Neutrophil (primary cell): ENCODE results near the gene MYLIP.

Source experiments
- H3K27ac ChIP-seq: fragments of 200-600 bp; sonication (generic); 2 replicates; pipeline ENCODE4 v1.5.1; 2016; ENCODE audit warnings: mild to moderate bottlenecking, moderate library complexity
- H3K27me3 ChIP-seq: fragments of 200-600 bp; sonication (generic); 2 replicates; pipeline ENCODE4 v1.6.0; 2016; ENCODE audit warnings: mild to moderate bottlenecking
- H3K36me3 ChIP-seq: fragments of 200-600 bp; sonication (generic); 2 replicates; pipeline ENCODE4 v1.5.1; 2017
- H3K4me1 ChIP-seq, 2 experiments: fragments of 200-600 bp in 1 of 2; sonication (generic) in 1 of 2; 1 replicate in 1 of 2; 2 replicates in 1 of 2; pipeline versions ENCODE4 v1.5.1 to v1.6.1; 2013 to 2016; ENCODE audit warnings: low read depth in 1 of 2, low read length in 1 of 2, mild to moderate bottlenecking in 1 of 2, moderate library complexity in 1 of 2; ENCODE audit not compliant: control insufficient read depth in 1 of 2, insufficient read depth in 1 of 2
- H3K4me3 ChIP-seq, 2 experiments: fragments of 200-600 bp in 1 of 2; sonication (generic) in 1 of 2; 1 replicate in 1 of 2; 2 replicates in 1 of 2; pipeline ENCODE4 v1.5.1; 2013 to 2016; ENCODE audit warnings: low read depth in 1 of 2, low read length in 1 of 2, mild to moderate bottlenecking in 1 of 2, moderate library complexity in 1 of 2
- H3K9me3 ChIP-seq: fragments of 200-600 bp; sonication (generic); 2 replicates; pipeline ENCODE4 v1.5.1; 2016
- CTCF ChIP-seq: fragments of 200-600 bp; sonication (generic); IDR thresholded peaks from 2 replicates; pipeline ENCODE4 v1.5.1; 2016; ENCODE audit warnings: antibody characterized with exemption

MYLIP gene

DNA sequence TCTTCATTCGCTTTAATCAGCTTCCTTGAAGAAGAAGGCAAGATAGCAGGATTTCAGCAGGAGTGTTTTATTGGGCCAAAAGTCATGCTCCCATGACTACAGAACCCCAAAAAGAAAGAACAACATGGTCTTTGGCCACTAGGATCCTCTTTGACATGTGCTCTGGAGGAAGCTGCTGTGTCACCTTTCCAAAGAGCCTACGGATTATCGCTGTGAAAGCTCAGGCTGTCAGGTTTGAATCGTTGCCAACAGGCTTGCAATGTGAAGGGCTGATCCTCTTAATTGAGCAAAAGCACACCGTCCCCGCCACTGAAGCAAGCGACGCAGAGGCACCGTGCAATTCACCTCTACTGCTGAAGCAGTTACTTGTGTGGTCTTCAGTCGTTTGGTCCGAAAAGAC is 29.0 kb downstream of the MYLIP start:
- Histone ChIP-seq H3K36me3 (peaks cover 26% of the 10 kb centered on the region), H3K27ac (no peak overlapping the region), H3K27me3 (no peaks in the 10 kb centered on the region), H3K9me3 (no peaks in the 10 kb centered on the region), H3K4me3 (no peak overlapping the region), H3K4me1 (no peaks in the 10 kb centered on the region)
- no peak for TF ChIP-seq CTCF

DNA sequence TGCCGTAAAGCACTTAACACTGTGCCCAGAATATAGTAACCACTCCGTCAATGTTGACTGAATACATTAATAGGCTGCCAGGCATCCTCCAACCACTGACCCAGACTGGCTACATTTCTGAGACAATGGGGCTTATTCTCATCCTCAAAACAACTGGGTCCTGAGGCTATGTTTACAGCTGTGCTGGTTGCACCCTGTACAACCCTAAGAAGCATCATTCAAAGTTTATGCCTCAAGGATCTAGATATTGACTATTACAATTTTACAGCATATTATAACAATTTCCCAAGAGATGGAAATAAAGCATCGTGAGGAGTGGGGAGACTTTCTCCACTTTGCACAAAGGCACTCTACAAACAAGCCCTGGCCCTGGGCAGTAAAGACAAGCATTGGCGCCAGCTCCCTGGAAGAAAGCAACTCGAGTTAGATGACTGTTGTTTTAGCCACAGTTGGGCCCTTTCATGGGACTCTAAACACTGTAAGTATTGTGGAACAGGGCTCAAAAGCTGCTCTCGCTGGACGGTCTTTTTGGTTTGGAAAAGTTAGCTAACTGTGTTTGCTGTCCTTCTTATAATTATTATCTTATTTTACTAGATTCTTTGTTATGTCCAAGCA is 30.2 kb downstream of the MYLIP start:
- no peak for TF ChIP-seq CTCF
- H3K4me3 ChIP-seq: no peak overlapping the region
- H3K27ac ChIP-seq: no peak overlapping the region

DNA sequence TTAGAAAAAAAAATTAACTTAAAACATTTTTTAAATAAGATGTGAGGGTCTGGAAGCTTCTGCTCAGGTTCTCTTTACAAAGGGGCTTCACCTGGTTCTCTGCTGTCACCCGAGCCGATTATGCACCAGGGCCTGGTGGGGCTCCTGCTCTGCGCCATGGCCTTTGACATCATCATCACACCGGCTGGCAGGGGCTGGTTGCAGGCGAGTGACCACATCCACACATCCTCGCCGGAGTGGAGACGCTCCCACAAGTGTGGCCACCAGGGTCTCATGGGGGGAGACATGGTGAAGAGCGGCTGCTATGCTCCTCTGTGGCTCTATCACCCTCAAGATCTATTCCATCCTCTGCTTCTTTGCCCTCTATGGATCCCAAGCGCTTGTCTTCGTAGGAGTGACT is 31.9 kb downstream of the MYLIP start:
- H3K27me3 ChIP-seq: no peaks in the 10 kb centered on the region
- H3K27ac ChIP-seq: no peak overlapping the region
- no peaks in the 10 kb centered on the region for H3K4me1 ChIP-seq
- no peak overlapping the region for H3K4me3 ChIP-seq
- no peaks in the 10 kb centered on the region for H3K36me3 ChIP-seq
- H3K9me3 ChIP-seq: no peaks in the 10 kb centered on the region
- TF ChIP-seq CTCF: no peak

More for the DNA sequence above, 30.2 kb downstream of the MYLIP start:
- Histone ChIP-seq H3K27me3 (no peaks in the 10 kb centered on the region), H3K4me1 (no peaks in the 10 kb centered on the region), H3K36me3 (peaks cover 17% of the 10 kb centered on the region), H3K9me3 (no peaks in the 10 kb centered on the region)

GRCh38 chr6:16162003-16162402 is 33.1 kb downstream of the MYLIP start:
- Histone ChIP-seq H3K4me1 (no peaks in the 10 kb centered on the region), H3K36me3 (no peaks in the 10 kb centered on the region), H3K9me3 (no peaks in the 10 kb centered on the region), H3K27me3 (peaks cover 2% of the 10 kb centered on the region), H3K27ac (no peak overlapping the region), H3K4me3 (no peak overlapping the region)
- no peak for TF ChIP-seq CTCF

DNA sequence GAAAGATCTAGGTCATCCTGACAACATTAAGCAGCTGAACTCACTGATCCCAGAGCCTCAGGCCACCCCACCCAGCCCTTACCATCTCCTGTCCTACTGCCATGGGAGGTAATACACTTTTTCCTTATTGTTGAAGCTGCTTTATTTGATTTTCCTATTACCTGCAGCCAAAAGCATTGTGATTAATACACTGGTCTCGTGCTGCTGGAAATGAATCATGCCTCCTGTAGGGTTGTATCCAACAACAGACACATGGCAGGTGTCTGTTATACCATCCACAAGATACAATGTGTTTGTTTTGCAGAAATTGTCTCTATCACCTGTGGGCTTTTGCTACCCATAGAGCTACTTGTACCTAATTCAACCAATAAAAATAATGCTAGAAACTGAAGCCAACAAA is 34.2 kb downstream of the MYLIP start:
- no peaks in the 10 kb centered on the region for H3K9me3 ChIP-seq

More for the DNA sequence above, 34.2 kb downstream of the MYLIP start:
- Histone ChIP-seq H3K27me3 (peaks cover 7% of the 10 kb centered on the region), H3K36me3 (no peaks in the 10 kb centered on the region), H3K4me1 (no peaks in the 10 kb centered on the region), H3K27ac (no peak overlapping the region), H3K4me3 (no peak overlapping the region)
- TF ChIP-seq CTCF: no peak
